Activated CD8-positive, alpha-beta T cell treated with anti-CD3 and anti-CD28 coated beads, Interleukin-2, amount 10 ng/mL, durations not matched to agents 7 days and 5 days (primary cell): ENCODE results near the gene CIAO3. TPM values are rescaled to one million over a fixed set of nuclear protein-coding genes. Genes with fewer than 3 reads are reported as not detected.

Source experiments
- ATAC-seq: fragments of 150-1000 bp; cut with Tn5 transposase; one replicate; pipeline ENCODE4 v1.10.0; 2021; ENCODE audit warnings: moderate library complexity
- CTCF ChIA-PET: fragments of 350-600 bp; sonication (Branson Sonifier 250); formaldehyde crosslinking; loops from one replicate; lab custom pipeline; 2021; ENCODE audit warnings: antibody characterized with exemption; lab: Charles Lee
- POLR2A ChIA-PET: fragments of 350-600 bp; sonication (Branson Sonifier 250); formaldehyde crosslinking; loops from one replicate; lab custom pipeline; 2021; ENCODE audit warnings: antibody characterized with exemption; lab: Charles Lee
- DNase-seq: peaks from one replicate; pipeline ENCODE4 v3.0.0-alpha.2; 2020
- H3K27ac Mint-ChIP-seq: one replicate; pipeline ENCODE4 v1.8.0; 2021; ENCODE audit warnings: mild to moderate bottlenecking, mixed read lengths
- H3K27me3 Mint-ChIP-seq: one replicate; pipeline ENCODE4 v1.8.0; 2021; ENCODE audit warnings: low read depth, mixed read lengths
- H3K36me3 Mint-ChIP-seq: one replicate; pipeline ENCODE4 v1.8.0; 2021; ENCODE audit warnings: low read depth, mixed read lengths
- H3K4me1 Mint-ChIP-seq: one replicate; pipeline ENCODE4 v1.8.0; 2021; ENCODE audit warnings: low read depth, mixed read lengths
- H3K4me3 Mint-ChIP-seq: one replicate; pipeline ENCODE4 v1.8.0; 2021; ENCODE audit warnings: mild to moderate bottlenecking, mixed read lengths
- H3K9me3 Mint-ChIP-seq: one replicate; pipeline ENCODE4 v1.8.0; 2022; ENCODE audit warnings: mixed read lengths; ENCODE audit not compliant: insufficient read depth
- total RNA-seq, 2 experiments: library from RNA; stranded (reverse); gene quantifications; one replicate each; pipeline ENCODE4 v1.2.3, GENCODE V29; 2021

The CIAO3 gene
- total RNA-seq, 2 experiments from 2014 or later: 24.9 to 32.4 TPM

DNA sequence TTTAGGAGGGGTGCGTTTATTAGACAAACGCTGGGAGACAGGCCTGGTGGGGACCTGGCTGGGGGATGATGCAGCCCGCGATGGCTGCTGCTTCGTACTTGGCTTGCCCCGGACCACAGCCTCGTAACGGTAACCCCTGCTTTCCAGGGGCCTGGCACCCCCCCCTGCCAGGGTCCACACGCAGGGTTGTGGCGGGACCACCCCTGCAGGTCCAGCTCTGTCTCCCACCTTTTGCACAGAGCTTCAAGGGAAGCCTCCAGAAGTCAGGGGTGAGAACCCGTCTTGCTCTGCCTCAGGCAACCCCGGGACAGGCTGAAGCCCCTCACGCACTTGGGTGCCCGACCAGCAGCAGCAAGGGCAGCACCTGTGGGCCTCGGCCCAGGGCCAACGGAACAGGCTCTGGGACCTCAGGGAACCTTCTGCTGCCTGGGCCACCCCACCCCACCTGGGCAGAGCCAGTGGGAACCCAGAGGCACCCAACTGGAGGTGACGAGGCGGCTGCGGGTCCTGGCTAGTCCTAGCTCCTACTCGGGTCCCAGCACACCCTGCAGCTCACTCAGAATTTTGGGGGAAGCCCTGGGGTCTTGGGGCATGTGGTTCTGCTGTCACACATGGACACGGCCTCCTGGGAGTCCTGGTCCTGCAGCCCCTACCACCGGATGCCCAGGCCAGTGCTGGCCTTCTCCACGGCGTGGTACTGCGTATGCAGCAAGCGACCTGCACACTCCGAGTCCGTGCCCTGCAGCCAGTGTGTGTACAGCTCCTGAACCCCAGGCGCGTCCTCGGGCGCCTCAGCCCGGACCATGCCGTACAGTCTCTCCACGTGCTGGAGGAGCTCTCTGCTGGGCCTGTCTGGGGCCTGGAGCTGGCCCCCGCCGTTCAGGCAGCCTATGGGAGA, 10.8 kb downstream of the CIAO3 start:
- ChIA-PET CTCF (interaction anchor here (0.7 to 1.4 kb wide), 3 partner anchors 11 to 40 kb away, joined by 3 read pairs; partner anchors contain the start of genes CIAO3 and WDR24), POLR2A (interaction anchor here (1.1 to 2.9 kb wide), 2 partner anchors 10 to 11 kb away, joined by 3 to 10 read pairs; partner anchors contain the start of gene CIAO3)
- Mint-ChIP-seq H3K4me3 (no peak overlapping the region), H3K9me3 (no peaks in the 10 kb centered on the region), H3K4me1 (no peaks in the 10 kb centered on the region), H3K27ac (no peak overlapping the region), H3K36me3 (peaks cover 4% of the 10 kb centered on the region), H3K27me3 (no peaks in the 10 kb centered on the region)
- ATAC-seq: no peak
- DNase-seq: no peak

DNA sequence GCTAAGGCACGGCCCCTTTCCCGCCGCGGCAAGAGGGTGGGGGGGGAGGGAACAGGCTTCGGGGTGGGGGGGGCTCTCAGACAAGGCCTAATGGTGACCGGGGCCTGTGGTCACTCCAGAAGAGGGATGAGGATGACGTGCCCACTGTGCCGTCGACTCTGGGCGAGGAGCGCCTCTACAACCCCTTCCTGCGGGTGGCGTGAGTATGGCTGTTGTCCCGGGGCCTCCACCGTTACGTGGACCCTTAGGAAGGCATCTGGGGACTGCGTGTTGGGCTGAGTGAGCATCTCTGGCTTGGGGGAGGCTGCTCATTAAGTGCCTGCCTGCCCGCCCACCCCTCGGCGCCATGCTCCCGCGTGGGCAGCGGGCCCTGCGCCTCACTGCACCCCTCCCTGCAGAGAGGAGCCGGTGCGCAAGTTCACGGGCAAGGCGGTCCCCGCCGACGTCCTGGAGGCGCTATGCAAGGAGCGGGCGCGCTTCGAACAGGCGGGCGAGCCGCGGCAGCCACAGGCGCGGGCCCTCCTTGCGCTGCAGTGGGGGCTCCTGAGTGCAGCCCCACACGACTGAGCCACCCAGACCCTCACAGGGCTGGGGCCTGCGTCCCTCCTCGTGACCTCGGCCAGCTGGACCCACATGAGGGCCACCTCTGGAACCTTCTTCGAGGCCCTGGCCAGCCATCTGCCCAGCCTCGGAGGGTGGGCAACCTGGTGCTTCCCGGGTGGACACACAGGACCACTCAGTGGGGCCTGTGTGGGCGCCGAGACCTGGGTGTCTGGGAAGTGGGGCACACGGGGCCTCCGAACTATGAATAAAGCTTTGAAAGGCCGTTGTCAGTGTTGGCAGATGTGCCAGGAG, 11.7 kb downstream of the CIAO3 start:
- Mint-ChIP-seq H3K36me3 (peaks cover 4% of the 10 kb centered on the region), H3K4me3 (no peak overlapping the region), H3K27me3 (no peaks in the 10 kb centered on the region), H3K27ac (no peak overlapping the region), H3K9me3 (no peaks in the 10 kb centered on the region), H3K4me1 (no peaks in the 10 kb centered on the region)
- no peak for DNase-seq
- no peak for ATAC-seq
- ChIA-PET CTCF (interaction anchor here (1.3 to 1.7 kb wide), 4 partner anchors 9 to 59 kb away, joined by 3 to 6 read pairs (median 3); partner anchors contain the start of genes CIAO3 and RPUSD1), POLR2A (interaction anchor here (1.1 to 2.9 kb wide), 2 partner anchors 10 to 12 kb away, joined by 3 to 10 read pairs; partner anchors contain the start of gene CIAO3)

DNA sequence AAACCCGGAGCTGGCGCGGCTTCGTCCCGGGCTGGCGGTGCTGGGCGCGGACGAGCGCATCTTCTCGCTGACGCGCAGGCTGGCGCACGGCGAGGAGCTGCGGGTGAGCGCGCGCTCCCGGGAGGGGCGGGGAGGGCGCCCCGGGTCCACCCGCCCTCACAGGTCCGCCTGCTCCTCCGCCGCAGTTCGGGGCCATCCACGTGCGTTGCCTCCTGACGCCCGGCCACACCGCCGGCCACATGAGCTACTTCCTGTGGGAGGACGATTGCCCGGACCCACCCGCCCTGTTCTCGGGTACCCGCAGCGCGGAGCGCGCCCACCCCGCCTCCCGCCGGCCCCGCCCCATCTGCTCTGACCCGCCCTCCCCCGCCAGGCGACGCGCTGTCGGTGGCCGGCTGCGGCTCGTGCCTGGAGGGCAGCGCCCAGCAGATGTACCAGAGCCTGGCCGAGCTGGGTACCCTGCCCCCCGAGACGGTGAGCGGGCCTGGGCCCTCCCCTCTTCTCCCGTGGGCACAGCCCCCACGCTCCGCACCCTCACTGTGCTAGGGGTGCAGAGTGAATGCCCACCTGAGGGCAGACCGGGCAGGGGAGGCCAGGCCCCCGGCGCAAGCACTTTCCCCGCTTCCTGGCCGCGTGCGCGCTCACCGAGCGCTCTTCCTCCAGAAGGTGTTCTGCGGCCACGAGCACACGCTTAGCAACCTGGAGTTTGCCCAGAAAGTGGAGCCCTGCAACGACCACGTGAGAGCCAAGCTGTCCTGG, 12.5 kb downstream of the CIAO3 start:
- Mint-ChIP-seq H3K36me3 (peaks cover 4% of the 10 kb centered on the region), H3K4me1 (no peaks in the 10 kb centered on the region), H3K27me3 (no peaks in the 10 kb centered on the region), H3K9me3 (no peaks in the 10 kb centered on the region), H3K4me3 (peak overlapping the region; percentile 40), H3K27ac (no peak overlapping the region)
- ChIA-PET POLR2A (interaction anchor here (1.2 to 2.9 kb wide), 2 partner anchors 9 to 12 kb away, joined by 5 to 10 read pairs; no protein-coding TSS in a partner anchor), CTCF (interaction anchor here (1.3 to 1.7 kb wide), 3 partner anchors 8 to 60 kb away, joined by 3 to 6 read pairs (median 4); partner anchors contain the start of gene RPUSD1)
- ATAC-seq (peak; percentile 62), DNase-seq (peak; percentile 72)

DNA sequence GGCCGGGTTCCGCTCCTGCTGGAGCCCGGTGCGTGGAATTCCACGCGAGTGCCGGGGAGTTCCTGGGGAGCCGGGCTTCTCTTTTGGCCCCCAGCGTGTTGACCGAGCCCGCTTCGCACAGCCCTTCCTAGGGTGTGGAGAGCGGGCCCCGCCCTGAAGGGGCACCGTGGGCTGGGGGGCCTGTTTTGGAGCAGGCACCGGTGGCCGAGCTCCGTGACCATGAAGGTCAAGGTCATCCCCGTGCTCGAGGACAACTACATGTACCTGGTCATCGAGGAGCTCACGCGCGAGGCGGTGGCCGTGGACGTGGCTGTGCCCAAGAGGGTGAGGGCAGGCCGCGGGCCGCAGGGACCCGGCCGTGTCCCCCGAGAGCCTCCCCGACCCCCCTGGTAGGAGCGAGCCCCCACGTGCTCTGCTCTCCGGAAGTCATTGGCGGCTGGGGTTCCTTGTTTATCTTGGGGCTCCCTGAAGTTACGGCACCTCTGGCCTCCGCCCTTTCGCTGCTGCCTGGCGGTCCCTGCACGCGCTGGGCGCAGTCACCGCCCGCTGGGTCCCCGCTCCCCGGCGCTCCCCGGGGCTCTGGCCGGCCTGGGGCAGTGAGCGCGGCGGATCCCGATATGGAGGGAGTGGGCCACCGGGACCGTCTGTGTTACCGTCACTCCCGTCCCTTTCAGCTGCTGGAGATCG, 13.4 kb downstream of the CIAO3 start:
- Mint-ChIP-seq H3K36me3 (peaks cover 2% of the 10 kb centered on the region), H3K4me3 (peak overlapping the region; percentile 50), H3K27ac (no peak overlapping the region), H3K9me3 (no peaks in the 10 kb centered on the region), H3K27me3 (no peaks in the 10 kb centered on the region), H3K4me1 (no peaks in the 10 kb centered on the region)
- ATAC-seq (peak; percentile 34), DNase-seq (peak; percentile 50)
- ChIA-PET POLR2A (interaction anchor here (1.2 kb wide), 1 partner anchor 12 kb away, joined by 5 read pairs; no protein-coding TSS in a partner anchor), CTCF (interaction anchor here (0.7 to 1.7 kb wide), 4 partner anchors 8 to 61 kb away, joined by 3 to 6 read pairs (median 4); partner anchors contain the start of gene RPUSD1)

DNA sequence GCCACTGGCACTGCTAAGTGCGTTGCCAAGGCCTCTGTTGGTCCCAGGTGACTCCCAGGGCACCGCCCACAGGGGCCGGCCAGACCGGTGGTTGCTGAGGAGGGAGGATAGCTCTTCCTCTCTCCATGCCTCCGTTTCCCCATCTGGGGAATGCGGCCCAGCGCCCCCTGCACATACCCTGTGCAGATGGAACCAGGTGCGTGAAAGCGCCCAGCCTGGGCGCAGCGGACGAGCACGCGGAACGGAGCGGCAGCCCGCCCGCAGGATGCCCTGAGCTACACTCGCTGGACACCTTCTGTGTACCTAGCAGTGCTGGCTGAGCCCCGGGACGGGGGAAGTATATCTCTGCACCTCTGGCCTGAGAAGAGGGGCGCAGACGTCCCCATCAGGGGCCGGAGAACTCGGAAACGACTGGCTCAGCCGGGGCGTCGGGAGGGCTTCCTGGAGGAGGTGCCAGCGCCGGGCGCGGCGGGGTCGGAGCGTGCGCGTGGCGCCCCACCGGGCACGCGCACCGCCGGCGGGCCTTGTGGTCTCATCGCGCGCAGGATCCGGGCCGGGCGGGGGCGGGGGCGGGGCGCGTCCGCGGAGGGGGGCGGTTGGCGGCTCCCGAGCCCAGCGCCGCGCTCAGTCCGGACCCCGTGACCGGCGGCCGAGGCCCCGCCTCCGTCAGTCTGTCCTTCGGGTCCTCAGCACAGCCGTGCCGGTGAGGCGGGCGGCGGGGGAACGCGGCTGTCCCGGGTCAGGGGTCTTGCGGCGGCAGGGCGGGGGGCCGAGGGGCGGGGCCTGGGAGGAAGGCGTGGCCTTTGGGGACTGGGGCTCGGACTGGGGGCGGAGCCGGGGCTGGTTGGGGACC, 14.1 kb downstream of the CIAO3 start, which contains the start of the genes CCDC78 and HAGHL:
Gene CCDC78, minus strand, starts transcription at position 6 of the 853 bp plus-strand sequence. CDS start 76 bp downstream, outside the sequence.
Gene HAGHL, plus strand, starts transcription at position 669 of the 853 bp plus-strand sequence. CDS start 404 bp downstream, outside the sequence.
- H3K27ac Mint-ChIP-seq: no peak within 1 kb of the TSS
- H3K9me3 Mint-ChIP-seq: no peaks in the 10 kb centered on the region
- CTCF ChIA-PET: interaction anchor here (0.7 to 1.1 kb wide), 2 partner anchors 11 kb away, joined by 3 to 4 read pairs; no protein-coding TSS in a partner anchor

DNA sequence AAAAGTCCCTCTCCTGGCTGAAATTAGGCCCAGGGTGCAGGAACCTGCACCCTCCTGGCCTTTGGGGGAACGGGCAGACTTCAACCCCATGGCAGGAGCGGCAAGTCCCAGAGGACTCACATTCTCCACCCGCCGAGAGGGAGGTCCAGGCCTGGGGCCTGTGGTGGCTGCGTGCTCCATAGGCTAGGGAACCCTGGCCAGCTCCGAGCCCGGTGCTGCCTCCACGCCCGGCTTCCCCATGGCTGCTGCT, 14.7 kb downstream of the CIAO3 start:
- H3K27ac Mint-ChIP-seq: no peak overlapping the region
- DNase-seq: no peak
- no peak for ATAC-seq
- no peaks in the 10 kb centered on the region for H3K4me1 Mint-ChIP-seq
- CTCF ChIA-PET: interaction anchor here (0.9 to 1.1 kb wide), 3 partner anchors 10 to 13 kb away, joined by 3 to 4 read pairs (median 4); no protein-coding TSS in a partner anchor
- H3K27me3 Mint-ChIP-seq: no peaks in the 10 kb centered on the region
- no peaks in the 10 kb centered on the region for H3K36me3 Mint-ChIP-seq
- H3K9me3 Mint-ChIP-seq: no peaks in the 10 kb centered on the region
- POLR2A ChIA-PET: no interaction called here
- no peak overlapping the region for H3K4me3 Mint-ChIP-seq

More for the DNA sequence above, 14.1 kb downstream of the CIAO3 start, which contains the start of the genes CCDC78 and HAGHL:
- POLR2A ChIA-PET: no interaction called here
- Mint-ChIP-seq H3K36me3 (no peaks in the 10 kb centered on the region), H3K27me3 (no peaks in the 10 kb centered on the region), H3K4me1 (no peaks in the 10 kb centered on the region), H3K4me3 (peak within 1 kb of the TSS; percentile 72)
- DNase-seq (peak; percentile 71), ATAC-seq (peak; percentile 47)

DNA sequence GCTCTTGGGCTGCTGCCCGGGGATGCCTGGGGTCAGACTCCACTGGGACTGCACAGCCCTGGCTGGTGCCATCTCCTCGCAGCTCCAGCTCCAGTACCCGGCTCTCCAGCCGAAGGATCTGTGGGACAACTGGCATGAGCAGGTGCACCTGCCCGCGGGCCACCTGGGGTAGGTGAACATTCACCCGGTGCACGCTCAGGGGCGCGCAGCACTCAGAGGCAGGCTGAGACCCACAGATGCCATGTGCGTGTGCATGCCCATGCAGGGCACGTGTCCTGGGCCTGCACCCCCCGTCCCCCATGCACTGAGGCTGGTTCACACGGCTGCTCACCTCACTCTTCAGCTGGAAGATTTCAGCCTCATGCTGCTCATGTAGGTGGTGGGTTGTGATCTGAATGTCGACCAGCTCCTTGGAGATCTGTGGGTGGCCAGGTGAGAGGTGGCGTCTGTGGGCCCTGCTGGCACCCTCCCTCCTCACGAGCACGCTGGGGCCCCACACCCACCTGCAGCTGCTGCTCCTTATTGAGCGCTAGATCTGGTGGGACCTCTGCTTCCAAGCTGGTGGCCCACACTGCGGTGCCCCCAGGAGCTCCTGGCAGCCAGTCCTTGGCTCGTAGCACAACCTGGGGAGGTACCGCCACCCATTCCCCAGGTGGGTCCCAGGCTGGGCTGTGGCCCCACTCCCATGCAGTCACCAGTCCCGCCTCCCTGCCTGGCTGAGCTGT, 15.2 kb downstream of the CIAO3 start:
- H3K27me3 Mint-ChIP-seq: no peaks in the 10 kb centered on the region
- no peak for ATAC-seq

DNA sequence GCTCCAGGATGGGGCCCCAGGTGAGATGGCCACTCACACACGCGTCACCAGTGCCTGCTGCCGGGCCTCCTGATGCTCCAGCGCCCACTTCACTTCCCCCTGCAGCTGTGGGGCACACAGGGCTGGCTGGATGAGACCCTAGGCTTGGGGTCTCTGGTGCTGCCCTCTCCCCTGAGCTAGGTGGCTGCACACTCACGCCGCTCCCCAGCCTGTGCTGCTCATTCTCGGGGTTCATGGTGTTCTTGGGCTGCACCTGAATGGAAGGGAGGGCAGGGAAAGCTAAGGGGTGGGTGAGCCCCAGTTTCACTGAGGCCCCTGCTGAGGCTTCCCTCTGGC, 15.8 kb downstream of the CIAO3 start:
- no peaks in the 10 kb centered on the region for H3K36me3 Mint-ChIP-seq
- ChIA-PET POLR2A (no interaction called here), CTCF (interaction anchor here (1.0 to 1.1 kb wide), 3 partner anchors 12 to 18 kb away, joined by 3 to 4 read pairs (median 4); no protein-coding TSS in a partner anchor)
- no peaks in the 10 kb centered on the region for H3K9me3 Mint-ChIP-seq
- no peak overlapping the region for H3K4me3 Mint-ChIP-seq
- peaks cover 7% of the 10 kb centered on the region for H3K4me1 Mint-ChIP-seq
- no peak overlapping the region for H3K27ac Mint-ChIP-seq
- no peaks in the 10 kb centered on the region for H3K27me3 Mint-ChIP-seq
- ATAC-seq (no peak), DNase-seq (no peak)

More for the DNA sequence above, 15.2 kb downstream of the CIAO3 start:
- Mint-ChIP-seq H3K36me3 (no peaks in the 10 kb centered on the region), H3K4me1 (peaks cover under 1% of the 10 kb centered on the region), H3K4me3 (no peak overlapping the region), H3K27ac (no peak overlapping the region), H3K9me3 (no peaks in the 10 kb centered on the region)
- ChIA-PET POLR2A (no interaction called here), CTCF (interaction anchor here (0.9 to 1.1 kb wide), 4 partner anchors 10 to 18 kb away, joined by 3 to 4 read pairs (median 4); no protein-coding TSS in a partner anchor)
- no peak for DNase-seq
